ENCODE results near the gene DUSP9.

GRCh38 chrX:153620576-153620975, 26.4 kb upstream of the DUSP9 start:
- TF ChIP-seq POLR2A (IDR thresholded peaks at IDR 0.05; ENCODE audit: low read depth, low read length) (no peak), POLR2AphosphoS5 (IDR thresholded peaks at IDR 0.05; ENCODE audit: low read depth, low read length) (no peak), TAF1 (IDR thresholded peaks at IDR 0.05; ENCODE audit: low read depth, low read length) (no peak), PAX5 (IDR thresholded peaks at IDR 0.05; ENCODE audit: insufficient read depth, low read length, severe bottlenecking) (no peak), SPI1 (IDR thresholded peaks at IDR 0.05; ENCODE audit: low read depth, low read length) (no peak)
